ENCODE data around the gene SMYD3. TPM values are rescaled to one million over a fixed set of nuclear protein-coding genes. Genes with fewer than 3 reads are reported as not detected.

The SMYD3 gene
- total and polyA plus RNA-seq, 11 donors, result 6.3 to 12.1 (median 9.5) TPM

DNA sequence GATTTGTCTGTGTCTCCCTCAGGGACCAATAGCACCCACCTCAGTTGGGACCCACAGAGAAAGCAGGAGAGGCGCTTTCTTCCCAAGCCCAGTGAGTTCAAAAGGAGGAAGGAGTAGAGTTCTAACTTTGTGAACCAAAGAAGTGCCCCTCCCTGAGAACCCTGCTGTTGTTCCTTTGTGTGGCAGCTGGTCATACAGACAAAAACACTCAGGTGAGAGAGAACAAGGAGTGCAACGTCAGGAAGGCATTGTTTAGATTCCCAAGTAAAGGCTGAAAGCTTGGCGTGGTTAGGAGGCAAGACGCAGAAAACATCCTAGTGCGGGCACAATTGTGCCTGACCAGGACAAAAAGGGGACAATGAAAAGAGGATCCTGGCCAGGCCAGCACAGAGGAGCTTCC, 697.7 kb downstream of the SMYD3 start:
- no peak overlapping the region for H3K27ac ChIP-seq
- no peaks in the 10 kb centered on the region for H3K9me3 ChIP-seq
- peaks cover 0 to 5% (median 0%) of the 10 kb centered on the region in 12 donors for H3K4me1 ChIP-seq
- 90 to 94% (median 93%) methylated on average over 5 of the region's 5 CpGs for WGBS, 4 donors
- intact Hi-C loops (cut with DNase I), result no loop called here
- DNase-seq (no peak), ATAC-seq (no peak)
- no peaks in the 10 kb centered on the region for H3K36me3 ChIP-seq
- TF ChIP-seq, protein P1, sequence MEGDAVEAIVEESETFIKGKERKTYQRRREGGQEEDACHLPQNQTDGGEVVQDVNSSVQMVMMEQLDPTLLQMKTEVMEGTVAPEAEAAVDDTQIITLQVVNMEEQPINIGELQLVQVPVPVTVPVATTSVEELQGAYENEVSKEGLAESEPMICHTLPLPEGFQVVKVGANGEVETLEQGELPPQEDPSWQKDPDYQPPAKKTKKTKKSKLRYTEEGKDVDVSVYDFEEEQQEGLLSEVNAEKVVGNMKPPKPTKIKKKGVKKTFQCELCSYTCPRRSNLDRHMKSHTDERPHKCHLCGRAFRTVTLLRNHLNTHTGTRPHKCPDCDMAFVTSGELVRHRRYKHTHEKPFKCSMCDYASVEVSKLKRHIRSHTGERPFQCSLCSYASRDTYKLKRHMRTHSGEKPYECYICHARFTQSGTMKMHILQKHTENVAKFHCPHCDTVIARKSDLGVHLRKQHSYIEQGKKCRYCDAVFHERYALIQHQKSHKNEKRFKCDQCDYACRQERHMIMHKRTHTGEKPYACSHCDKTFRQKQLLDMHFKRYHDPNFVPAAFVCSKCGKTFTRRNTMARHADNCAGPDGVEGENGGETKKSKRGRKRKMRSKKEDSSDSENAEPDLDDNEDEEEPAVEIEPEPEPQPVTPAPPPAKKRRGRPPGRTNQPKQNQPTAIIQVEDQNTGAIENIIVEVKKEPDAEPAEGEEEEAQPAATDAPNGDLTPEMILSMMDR (IDR thresholded peaks at IDR 0.05), result no peak
- TF ChIP-seq POLR2A (IDR thresholded peaks at IDR 0.05), result no peak
- no peak overlapping the region for H3K4me3 ChIP-seq
- no peaks in the 10 kb centered on the region for H3K27me3 ChIP-seq

DNA sequence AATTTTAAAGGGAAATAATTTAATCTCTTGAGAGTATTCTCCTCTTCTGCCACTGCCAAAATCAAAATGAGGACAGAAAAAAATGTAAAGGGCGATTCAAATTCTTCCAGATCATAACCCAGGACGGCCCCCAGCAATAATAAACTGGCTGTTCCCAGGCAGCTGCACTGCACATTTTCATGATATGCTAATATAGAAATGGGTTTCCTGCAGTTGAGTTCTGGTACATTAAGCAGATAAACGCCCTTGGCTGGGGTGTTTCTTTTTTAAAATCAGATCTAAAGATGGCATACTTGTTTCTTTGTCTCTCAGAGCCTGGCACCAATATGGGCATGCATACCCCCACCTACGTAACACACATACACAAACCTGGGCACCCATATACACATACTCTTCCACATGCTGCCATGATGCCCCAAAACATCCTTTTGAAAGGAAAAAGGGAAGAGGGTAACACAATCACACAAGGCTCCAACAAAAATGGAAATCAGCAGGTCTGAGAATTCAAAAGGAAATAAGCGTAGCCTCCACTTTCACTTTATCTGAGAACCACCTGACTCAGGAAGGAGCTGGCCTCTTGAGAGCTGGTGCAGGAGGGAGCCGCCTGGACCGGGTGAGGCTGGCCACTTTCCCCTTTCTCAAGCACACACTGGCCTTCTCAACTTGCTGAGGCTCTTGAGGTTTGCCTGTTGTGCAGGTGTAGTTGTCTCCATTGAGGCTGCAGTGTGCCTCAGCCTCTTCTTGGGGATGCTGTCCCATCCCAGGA, 698.9 kb downstream of the SMYD3 start:
- Histone ChIP-seq H3K4me3 (no peak overlapping the region), H3K36me3 (no peaks in the 10 kb centered on the region), H3K27me3 (no peaks in the 10 kb centered on the region), H3K4me1 (peaks cover 0 to 5% (median 0%) of the 10 kb centered on the region in 12 donors), H3K9me3 (no peaks in the 10 kb centered on the region), H3K27ac (no peak overlapping the region)
- DNase-seq (no peak), ATAC-seq (no peak)
- intact Hi-C loops (cut with DNase I), result no loop called here
- TF ChIP-seq, protein P1 (IDR thresholded peaks at IDR 0.05), result no peak
- TF ChIP-seq POLR2A (IDR thresholded peaks at IDR 0.05), result no peak
- 55 to 65% (median 62%) methylated on average over 7 of the region's 7 CpGs for WGBS, 4 donors

DNA sequence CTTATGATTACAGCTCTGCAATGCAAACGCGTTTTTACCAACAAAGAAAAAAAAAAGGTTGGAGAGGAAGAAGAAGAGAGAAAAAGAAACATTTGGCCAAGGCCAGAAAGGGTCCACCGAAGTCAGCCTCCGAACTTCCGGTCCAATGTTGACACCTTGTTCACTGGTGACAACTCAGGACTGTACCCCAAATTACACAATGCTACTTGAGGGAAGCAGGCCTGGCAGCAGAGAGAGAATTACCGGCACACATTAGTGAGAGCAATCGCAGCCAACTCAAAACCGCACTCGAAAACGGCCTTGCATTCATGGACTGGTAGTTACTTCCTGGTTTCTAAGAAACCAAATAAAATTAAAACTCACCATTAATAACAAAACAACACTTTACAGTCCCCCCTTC, 699.8 kb downstream of the SMYD3 start:
- TF ChIP-seq POLR2A (IDR thresholded peaks at IDR 0.05), result no peak
- TF ChIP-seq, protein P1 (IDR thresholded peaks at IDR 0.05), result no peak
- Histone ChIP-seq H3K9me3 (no peaks in the 10 kb centered on the region), H3K4me3 (no peak overlapping the region), H3K4me1 (peaks cover 0 to 5% (median 0%) of the 10 kb centered on the region in 12 donors), H3K27me3 (no peaks in the 10 kb centered on the region), H3K27ac (no peak overlapping the region), H3K36me3 (no peaks in the 10 kb centered on the region)
- DNase-seq (no peak), ATAC-seq (no peak)
- 71 to 84% (median 80%) methylated on average over 10 of the region's 10 CpGs for WGBS, 4 donors
- intact Hi-C loops (cut with DNase I), result no loop called here

DNA sequence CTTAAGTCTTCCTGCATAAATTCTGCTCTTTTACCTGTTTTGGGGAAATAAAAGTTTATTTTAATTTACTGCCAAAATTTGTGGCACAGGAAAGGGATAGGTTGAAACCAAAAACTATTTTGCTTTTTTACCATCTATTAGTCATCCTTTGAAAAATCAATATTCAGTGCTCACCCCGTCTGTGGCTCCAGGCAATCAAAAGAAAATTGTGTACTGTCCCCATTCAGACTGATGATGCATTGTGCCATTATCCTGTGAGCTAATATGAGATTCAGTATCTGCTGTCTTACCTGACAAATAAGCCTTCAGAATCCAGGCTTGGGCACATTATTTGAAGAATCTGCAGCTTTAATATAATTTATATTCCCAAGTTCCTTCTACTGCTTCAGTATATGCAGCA, 701.5 kb downstream of the SMYD3 start:
- 0 to 1% (median 0%) methylated on average over 1 of the region's 1 CpG for WGBS, 4 donors
- DNase-seq, result no peak
- Histone ChIP-seq H3K36me3 (no peaks in the 10 kb centered on the region), H3K4me1 (peaks cover 0 to 5% (median 0%) of the 10 kb centered on the region in 12 donors), H3K27ac (no peak overlapping the region), H3K4me3 (no peak overlapping the region), H3K9me3 (no peaks in the 10 kb centered on the region), H3K27me3 (no peaks in the 10 kb centered on the region)
- TF ChIP-seq, protein P1 (IDR thresholded peaks at IDR 0.05), result no peak
- no peak for TF ChIP-seq POLR2A (IDR thresholded peaks at IDR 0.05)
- ATAC-seq, result no peak
- intact Hi-C loops (cut with DNase I), result no loop called here

Measured in heart left ventricle (tissue), 16 donors.